Measurements from ENCODE around the gene COPB1. TPM values are rescaled to one million over a fixed set of nuclear protein-coding genes. Genes with fewer than 3 reads are reported as not detected.

The COPB1 gene
- total and polyA plus RNA-seq, 9 of the 15 experiments (the other 6 are each of a cell fraction or from before 2014, with no cell fraction given) = 64.7 to 188 (median 91.6) TPM

DNA sequence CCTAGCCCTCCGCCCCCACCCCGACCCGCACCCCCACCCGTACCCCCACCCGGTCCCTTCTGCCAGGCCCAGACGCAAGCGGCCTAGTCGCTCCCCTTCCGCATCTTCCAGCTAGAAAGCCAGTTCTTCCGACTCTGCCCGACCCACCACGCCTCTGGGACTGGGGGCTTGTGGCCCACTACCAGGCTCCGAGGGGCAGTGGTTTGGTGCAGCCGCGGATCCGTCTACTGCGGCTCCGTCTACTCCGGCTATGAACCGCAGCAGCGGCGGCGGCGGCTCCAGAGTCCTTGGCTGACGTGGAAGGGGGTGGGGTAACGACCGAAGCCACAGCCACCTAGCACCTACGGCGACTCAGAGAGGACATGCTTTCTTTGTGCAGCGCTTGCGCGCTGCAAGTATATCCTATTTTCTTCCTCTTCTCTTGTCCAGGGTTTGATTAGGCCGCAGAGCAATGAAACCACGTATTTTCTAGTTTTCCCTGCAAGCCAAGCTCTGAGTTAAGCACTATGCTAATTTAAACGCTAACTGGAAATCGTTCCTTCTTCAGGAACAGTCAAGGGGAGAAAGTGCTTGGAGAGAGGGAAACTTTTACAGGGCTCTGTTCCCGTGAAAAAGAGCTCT lies at the start of gene COPB1 (continued):
- no peak for TF ChIP-seq ZC3H8 (IDR thresholded peaks at IDR 0.05)
- no peak for TF ChIP-seq KLF1 (tag; IDR thresholded peaks at IDR 0.05)
- no peak for TF ChIP-seq PHB (CRISPR knock-in tag; IDR thresholded peaks at IDR 0.05)
- TF ChIP-seq CBFA2T2 (conservative IDR thresholded peaks at IDR 0.05) = no peak
- TF ChIP-seq SRSF9 (IDR thresholded peaks at IDR 0.05; ENCODE audit: borderline replicate concordance, low read depth, low read length) = no peak
- TF ChIP-seq, protein P1, sequence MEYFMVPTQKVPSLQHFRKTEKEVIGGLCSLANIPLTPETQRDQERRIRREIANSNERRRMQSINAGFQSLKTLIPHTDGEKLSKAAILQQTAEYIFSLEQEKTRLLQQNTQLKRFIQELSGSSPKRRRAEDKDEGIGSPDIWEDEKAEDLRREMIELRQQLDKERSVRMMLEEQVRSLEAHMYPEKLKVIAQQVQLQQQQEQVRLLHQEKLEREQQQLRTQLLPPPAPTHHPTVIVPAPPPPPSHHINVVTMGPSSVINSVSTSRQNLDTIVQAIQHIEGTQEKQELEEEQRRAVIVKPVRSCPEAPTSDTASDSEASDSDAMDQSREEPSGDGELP (CRISPR knock-in tag; IDR thresholded peaks at IDR 0.05; ENCODE audit: borderline replicate concordance) = peak; percentile 58; the same call in 1 of the 2 replicates
- TF ChIP-seq, protein P2, sequence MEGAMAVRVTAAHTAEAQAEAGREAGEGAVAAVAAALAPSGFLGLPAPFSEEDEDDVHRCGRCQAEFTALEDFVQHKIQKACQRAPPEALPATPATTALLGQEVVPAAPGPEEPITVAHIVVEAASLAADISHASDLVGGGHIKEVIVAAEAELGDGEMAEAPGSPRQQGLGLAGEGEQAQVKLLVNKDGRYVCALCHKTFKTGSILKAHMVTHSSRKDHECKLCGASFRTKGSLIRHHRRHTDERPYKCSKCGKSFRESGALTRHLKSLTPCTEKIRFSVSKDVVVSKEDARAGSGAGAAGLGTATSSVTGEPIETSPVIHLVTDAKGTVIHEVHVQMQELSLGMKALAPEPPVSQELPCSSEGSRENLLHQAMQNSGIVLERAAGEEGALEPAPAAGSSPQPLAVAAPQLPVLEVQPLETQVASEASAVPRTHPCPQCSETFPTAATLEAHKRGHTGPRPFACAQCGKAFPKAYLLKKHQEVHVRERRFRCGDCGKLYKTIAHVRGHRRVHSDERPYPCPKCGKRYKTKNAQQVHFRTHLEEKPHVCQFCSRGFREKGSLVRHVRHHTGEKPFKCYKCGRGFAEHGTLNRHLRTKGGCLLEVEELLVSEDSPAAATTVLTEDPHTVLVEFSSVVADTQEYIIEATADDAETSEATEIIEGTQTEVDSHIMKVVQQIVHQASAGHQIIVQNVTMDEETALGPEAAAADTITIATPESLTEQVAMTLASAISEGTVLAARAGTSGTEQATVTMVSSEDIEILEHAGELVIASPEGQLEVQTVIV (CRISPR knock-in tag; IDR thresholded peaks at IDR 0.05; ENCODE audit: borderline replicate concordance) = no peak
- TF ChIP-seq, protein P3, sequence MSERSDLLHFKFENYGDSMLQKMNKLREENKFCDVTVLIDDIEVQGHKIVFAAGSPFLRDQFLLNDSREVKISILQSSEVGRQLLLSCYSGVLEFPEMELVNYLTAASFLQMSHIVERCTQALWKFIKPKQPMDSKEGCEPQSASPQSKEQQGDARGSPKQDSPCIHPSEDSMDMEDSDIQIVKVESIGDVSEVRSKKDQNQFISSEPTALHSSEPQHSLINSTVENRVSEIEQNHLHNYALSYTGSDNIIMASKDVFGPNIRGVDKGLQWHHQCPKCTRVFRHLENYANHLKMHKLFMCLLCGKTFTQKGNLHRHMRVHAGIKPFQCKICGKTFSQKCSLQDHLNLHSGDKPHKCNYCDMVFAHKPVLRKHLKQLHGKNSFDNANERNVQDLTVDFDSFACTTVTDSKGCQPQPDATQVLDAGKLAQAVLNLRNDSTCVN (CRISPR knock-in tag; IDR thresholded peaks at IDR 0.05) = no peak
- no peak for TF ChIP-seq CBX2 (IDR thresholded peaks at IDR 0.05; ENCODE audit: insufficient read depth, low read length, poor library complexity, severe bottlenecking)
- TF ChIP-seq, protein P4, sequence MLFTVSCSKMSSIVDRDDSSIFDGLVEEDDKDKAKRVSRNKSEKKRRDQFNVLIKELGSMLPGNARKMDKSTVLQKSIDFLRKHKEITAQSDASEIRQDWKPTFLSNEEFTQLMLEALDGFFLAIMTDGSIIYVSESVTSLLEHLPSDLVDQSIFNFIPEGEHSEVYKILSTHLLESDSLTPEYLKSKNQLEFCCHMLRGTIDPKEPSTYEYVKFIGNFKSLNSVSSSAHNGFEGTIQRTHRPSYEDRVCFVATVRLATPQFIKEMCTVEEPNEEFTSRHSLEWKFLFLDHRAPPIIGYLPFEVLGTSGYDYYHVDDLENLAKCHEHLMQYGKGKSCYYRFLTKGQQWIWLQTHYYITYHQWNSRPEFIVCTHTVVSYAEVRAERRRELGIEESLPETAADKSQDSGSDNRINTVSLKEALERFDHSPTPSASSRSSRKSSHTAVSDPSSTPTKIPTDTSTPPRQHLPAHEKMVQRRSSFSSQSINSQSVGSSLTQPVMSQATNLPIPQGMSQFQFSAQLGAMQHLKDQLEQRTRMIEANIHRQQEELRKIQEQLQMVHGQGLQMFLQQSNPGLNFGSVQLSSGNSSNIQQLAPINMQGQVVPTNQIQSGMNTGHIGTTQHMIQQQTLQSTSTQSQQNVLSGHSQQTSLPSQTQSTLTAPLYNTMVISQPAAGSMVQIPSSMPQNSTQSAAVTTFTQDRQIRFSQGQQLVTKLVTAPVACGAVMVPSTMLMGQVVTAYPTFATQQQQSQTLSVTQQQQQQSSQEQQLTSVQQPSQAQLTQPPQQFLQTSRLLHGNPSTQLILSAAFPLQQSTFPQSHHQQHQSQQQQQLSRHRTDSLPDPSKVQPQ (CRISPR knock-in tag; IDR thresholded peaks at IDR 0.05; ENCODE audit: borderline replicate concordance) = no peak
- TF ChIP-seq, protein P5, sequence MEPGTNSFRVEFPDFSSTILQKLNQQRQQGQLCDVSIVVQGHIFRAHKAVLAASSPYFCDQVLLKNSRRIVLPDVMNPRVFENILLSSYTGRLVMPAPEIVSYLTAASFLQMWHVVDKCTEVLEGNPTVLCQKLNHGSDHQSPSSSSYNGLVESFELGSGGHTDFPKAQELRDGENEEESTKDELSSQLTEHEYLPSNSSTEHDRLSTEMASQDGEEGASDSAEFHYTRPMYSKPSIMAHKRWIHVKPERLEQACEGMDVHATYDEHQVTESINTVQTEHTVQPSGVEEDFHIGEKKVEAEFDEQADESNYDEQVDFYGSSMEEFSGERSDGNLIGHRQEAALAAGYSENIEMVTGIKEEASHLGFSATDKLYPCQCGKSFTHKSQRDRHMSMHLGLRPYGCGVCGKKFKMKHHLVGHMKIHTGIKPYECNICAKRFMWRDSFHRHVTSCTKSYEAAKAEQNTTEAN (CRISPR knock-in tag; IDR thresholded peaks at IDR 0.05) = no peak
- TF ChIP-seq ZNF23 (CRISPR knock-in tag; IDR thresholded peaks at IDR 0.05) = no peak
- peak in 1 of 2 experiments; percentile 47; a peak in 1 of 4 replicates for TF ChIP-seq FOXK2 (conservative IDR thresholded peaks at IDR 0.05 in 1 of 2, IDR thresholded peaks at IDR 0.05 in 1 of 2; ENCODE audit: low read depth in 2 of 2)
- TF ChIP-seq WHSC1 (IDR thresholded peaks at IDR 0.05; ENCODE audit: low read length) = no peak
- TF ChIP-seq, protein P6, sequence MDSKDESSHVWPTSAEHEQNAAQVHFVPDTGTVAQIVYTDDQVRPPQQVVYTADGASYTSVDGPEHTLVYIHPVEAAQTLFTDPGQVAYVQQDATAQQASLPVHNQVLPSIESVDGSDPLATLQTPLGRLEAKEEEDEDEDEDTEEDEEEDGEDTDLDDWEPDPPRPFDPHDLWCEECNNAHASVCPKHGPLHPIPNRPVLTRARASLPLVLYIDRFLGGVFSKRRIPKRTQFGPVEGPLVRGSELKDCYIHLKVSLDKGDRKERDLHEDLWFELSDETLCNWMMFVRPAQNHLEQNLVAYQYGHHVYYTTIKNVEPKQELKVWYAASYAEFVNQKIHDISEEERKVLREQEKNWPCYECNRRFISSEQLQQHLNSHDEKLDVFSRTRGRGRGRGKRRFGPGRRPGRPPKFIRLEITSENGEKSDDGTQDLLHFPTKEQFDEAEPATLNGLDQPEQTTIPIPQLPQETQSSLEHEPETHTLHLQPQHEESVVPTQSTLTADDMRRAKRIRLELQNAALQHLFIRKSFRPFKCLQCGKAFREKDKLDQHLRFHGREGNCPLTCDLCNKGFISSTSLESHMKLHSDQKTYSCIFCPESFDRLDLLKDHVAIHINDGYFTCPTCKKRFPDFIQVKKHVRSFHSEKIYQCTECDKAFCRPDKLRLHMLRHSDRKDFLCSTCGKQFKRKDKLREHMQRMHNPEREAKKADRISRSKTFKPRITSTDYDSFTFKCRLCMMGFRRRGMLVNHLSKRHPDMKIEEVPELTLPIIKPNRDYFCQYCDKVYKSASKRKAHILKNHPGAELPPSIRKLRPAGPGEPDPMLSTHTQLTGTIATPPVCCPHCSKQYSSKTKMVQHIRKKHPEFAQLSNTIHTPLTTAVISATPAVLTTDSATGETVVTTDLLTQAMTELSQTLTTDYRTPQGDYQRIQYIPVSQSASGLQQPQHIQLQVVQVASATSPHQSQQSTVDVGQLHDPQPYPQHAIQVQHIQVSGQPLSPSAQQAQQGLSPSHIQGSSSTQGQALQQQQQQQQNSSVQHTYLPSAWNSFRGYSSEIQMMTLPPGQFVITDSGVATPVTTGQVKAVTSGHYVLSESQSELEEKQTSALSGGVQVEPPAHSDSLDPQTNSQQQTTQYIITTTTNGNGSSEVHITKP (IDR thresholded peaks at IDR 0.05; ENCODE audit: partially characterized antibody) = no peak

Measured in K562 (cell line).